HEK293T (cell line): ENCODE results near the gene LRSAM1.

Source experiments
- CTCF ChIA-PET: fragments of 350-600 bp; formaldehyde crosslinking; extraction: SDS; loops from one replicate; lab custom pipeline; 2021; ENCODE audit warnings: antibody characterized with exemption, inconsistent platforms; lab: Yijun Ruan, JAX
- POLR2A ChIA-PET: fragments of 350-600 bp; formaldehyde crosslinking; extraction: SDS; loops from one replicate; lab custom pipeline; 2020; ENCODE audit warnings: antibody characterized with exemption, inconsistent platforms; lab: Yijun Ruan, JAX
- DNase-seq: peaks from one replicate; pipeline ENCODE4 v3.0.0; 2012; ENCODE audit warnings: mixed read lengths; ENCODE audit errors: extremely low spot score
- ARNT ChIP-seq: fragments of 450-650 bp; IDR thresholded peaks from 2 replicates; pipeline ENCODE4 v1.6.1; 2017; ENCODE audit warnings: mild to moderate bottlenecking
- BHLHE40 ChIP-seq: fragments of 450-650 bp; IDR thresholded peaks from 2 replicates; pipeline ENCODE4 v1.6.1; 2016; ENCODE audit warnings: mild to moderate bottlenecking, moderate library complexity, borderline replicate concordance
- CTBP1 ChIP-seq: fragments of 450-650 bp; IDR thresholded peaks from 2 replicates; pipeline ENCODE4 v1.6.1; 2016; ENCODE audit warnings: borderline replicate concordance
- ELF4 ChIP-seq: fragments of 450-650 bp; IDR thresholded peaks from 2 replicates; pipeline ENCODE4 v1.6.1; 2017; ENCODE audit warnings: antibody characterized with exemption
- FOXA1 ChIP-seq: fragments of 450-650 bp; IDR thresholded peaks from 2 replicates; pipeline ENCODE4 v1.6.1; 2016; ENCODE audit warnings: mild to moderate bottlenecking
- FOXK2 ChIP-seq: fragments of 450-650 bp; IDR thresholded peaks from 2 replicates; pipeline ENCODE4 v1.6.1; 2016; ENCODE audit warnings: mild to moderate bottlenecking
- FOXM1 ChIP-seq: fragments of 450-650 bp; IDR thresholded peaks from 2 replicates; pipeline ENCODE4 v1.6.1; 2017; ENCODE audit warnings: mild to moderate bottlenecking, borderline replicate concordance
- HDGF ChIP-seq: fragments of 450-650 bp; IDR thresholded peaks from 2 replicates; pipeline ENCODE4 v1.6.1; 2017; ENCODE audit warnings: antibody characterized with exemption, borderline replicate concordance
- L3MBTL2 ChIP-seq: fragments of 450-650 bp; conservative IDR thresholded peaks from 2 replicates; pipeline ENCODE4 v1.6.1; 2016; ENCODE audit warnings: mild to moderate bottlenecking
- LEF1 ChIP-seq: fragments of 450-650 bp; IDR thresholded peaks from 2 replicates; pipeline ENCODE4 v1.6.1; 2017; ENCODE audit warnings: mild to moderate bottlenecking, borderline replicate concordance
- NFRKB ChIP-seq: fragments of 450-650 bp; IDR thresholded peaks from 2 replicates; pipeline ENCODE4 v1.6.1; 2016; ENCODE audit warnings: mild to moderate bottlenecking, moderate library complexity
- PKNOX1 ChIP-seq: fragments of 450-650 bp; IDR thresholded peaks from 2 replicates; pipeline ENCODE4 v1.6.1; 2016
- SP1 ChIP-seq: fragments of 450-650 bp; IDR thresholded peaks from 2 replicates; pipeline ENCODE4 v1.6.1; 2017
- SUZ12 ChIP-seq: fragments of 450-650 bp; IDR thresholded peaks from 2 replicates; pipeline ENCODE4 v1.6.1; 2016; ENCODE audit warnings: mild to moderate bottlenecking
- TARDBP ChIP-seq: fragments of 450-650 bp; IDR thresholded peaks from 2 replicates; pipeline ENCODE4 v1.6.1; 2016
- ZNF384 ChIP-seq: fragments of 450-650 bp; IDR thresholded peaks from 2 replicates; pipeline ENCODE4 v1.6.1; 2016

Gene LRSAM1

GRCh38 chr9:127418037-127418471 is 33.3 kb upstream of the LRSAM1 start:
- ChIA-PET CTCF (interaction anchor here (0.6 to 1.5 kb wide), 2 partner anchors 57 to 173 kb away, joined by 4 read pairs; no protein-coding TSS in a partner anchor), POLR2A (interaction anchor here (0.8 to 1.0 kb wide), 2 partner anchors 11 to 21 kb away, joined by 3 read pairs; partner anchors contain the start of gene SLC2A8)
- TF ChIP-seq PKNOX1 (0 out of 2 replicates have a peak, but pooled peaks have one; percentile 23), BHLHE40 (no peak), FOXK2 (no peak), FOXA1 (no peak)
- DNase-seq: peak; percentile 57

- ChIA-PET POLR2A (no interaction called here), CTCF (interaction anchor here (0.5 kb wide), 1 partner anchor 1047 kb away, joined by 4 read pairs; no protein-coding TSS in a partner anchor)
- no peak for TF ChIP-seq SP1
- TF ChIP-seq ZNF384: no peak
- no peak for TF ChIP-seq ELF4
- no peak for TF ChIP-seq TARDBP
- TF ChIP-seq FOXM1: no peak
- TF ChIP-seq PKNOX1: no peak
- no peak for TF ChIP-seq SUZ12
- TF ChIP-seq HDGF: no peak
- no peak for TF ChIP-seq NFRKB
- TF ChIP-seq FOXK2: no peak
- TF ChIP-seq LEF1: no peak
- TF ChIP-seq L3MBTL2: no peak
- TF ChIP-seq CTBP1: no peak
- no peak for TF ChIP-seq ARNT
- no peak for DNase-seq
Measured at GRCh38 chr9:127419348-127419747, 32.0 kb upstream of the LRSAM1 start.

- CTCF ChIA-PET: no interaction called here
- POLR2A ChIA-PET: no interaction called here
- no peak for DNase-seq
- no peak for TF ChIP-seq ARNT
Measured at GRCh38 chr9:127421057-127421456, 30.3 kb upstream of the LRSAM1 start.

GRCh38 chr9:127422133-127422782 is 29.1 kb upstream of the LRSAM1 start:
- ChIA-PET POLR2A (interaction anchor here (1.2 to 2.7 kb wide), 3 partner anchors 22 to 207 kb away, joined by 3 to 18 read pairs (median 3); partner anchors contain the start of gene SLC2A8), CTCF (no interaction called here)
- TF ChIP-seq FOXK2 (no peak), PKNOX1 (no peak), SP1 (no peak), FOXA1 (no peak), CTBP1 (no peak), ELF4 (no peak), SUZ12 (no peak), HDGF (no peak), ARNT (no peak), BHLHE40 (no peak), NFRKB (no peak), LEF1 (no peak), ZNF384 (no peak), FOXM1 (no peak), L3MBTL2 (no peak), TARDBP (no peak)
- DNase-seq: no peak

GRCh38 chr9:127422787-127423186 is 28.5 kb upstream of the LRSAM1 start:
- CTCF ChIA-PET: interaction anchor here (0.7 kb wide), 1 partner anchor 217 kb away, joined by 3 read pairs; no protein-coding TSS in a partner anchor
- no peak for DNase-seq
- POLR2A ChIA-PET: interaction anchor here (0.8 to 2.7 kb wide), 7 partner anchors 15 to 208 kb away, joined by 3 to 18 read pairs (median 4); partner anchors contain the start of gene SLC2A8
- TF ChIP-seq FOXA1 (no peak), HDGF (no peak), PKNOX1 (no peak), SUZ12 (no peak), ELF4 (no peak)

GRCh38 chr9:127423476-127423933 is 27.8 kb upstream of the LRSAM1 start:
- ChIA-PET CTCF (interaction anchor here (0.6 to 0.7 kb wide), 2 partner anchors 218 to 495 kb away, joined by 3 to 10 read pairs; no protein-coding TSS in a partner anchor), POLR2A (interaction anchor here (0.7 to 2.7 kb wide), 16 partner anchors 8 to 209 kb away, joined by 3 to 18 read pairs (median 4); partner anchors contain the start of genes LRSAM1, RPL12 and SLC2A8)
- TF ChIP-seq NFRKB (no peak), TARDBP (no peak), FOXM1 (no peak), FOXK2 (no peak), BHLHE40 (no peak), SUZ12 (no peak), ZNF384 (no peak)
- DNase-seq: no peak
